Measurements from ENCODE around the gene CNOT6.

The CNOT6 gene

GRCh38 chr5:180484813-180485212, 9.4 kb upstream of the CNOT6 start:
- H3K36me3 ChIP-seq: no peaks in the 10 kb centered on the region
- H3K9me3 ChIP-seq: no peaks in the 10 kb centered on the region
- H3K4me3 ChIP-seq (ENCODE audit: low read depth, low read length): no peak overlapping the region
- no peak for DNase-seq
- H3K27me3 ChIP-seq: no peaks in the 10 kb centered on the region
- TF ChIP-seq CTCF (IDR thresholded peaks at IDR 0.05; ENCODE audit: low read depth, low read length): no peak
- H3K4me1 ChIP-seq: no peaks in the 10 kb centered on the region

- no peaks in the 10 kb centered on the region for H3K4me1 ChIP-seq
- H3K4me3 ChIP-seq (ENCODE audit: low read depth, low read length): no peak overlapping the region
- DNase-seq: no peak
- no peaks in the 10 kb centered on the region for H3K36me3 ChIP-seq
- TF ChIP-seq CTCF (IDR thresholded peaks at IDR 0.05; ENCODE audit: low read depth, low read length): no peak
- H3K9me3 ChIP-seq: no peaks in the 10 kb centered on the region
- H3K27me3 ChIP-seq: no peaks in the 10 kb centered on the region
These were observed 7.5 kb upstream of the CNOT6 start for GRCh38 chr5:180486636-180487149.

- Histone ChIP-seq H3K9me3 (no peaks in the 10 kb centered on the region), H3K36me3 (no peaks in the 10 kb centered on the region), H3K27me3 (no peaks in the 10 kb centered on the region), H3K4me3 (ENCODE audit: low read depth, low read length) (no peak overlapping the region), H3K4me1 (no peaks in the 10 kb centered on the region)
- no peak for TF ChIP-seq CTCF (IDR thresholded peaks at IDR 0.05; ENCODE audit: low read depth, low read length)
- no peak for DNase-seq
These were observed 6.6 kb upstream of the CNOT6 start for GRCh38 chr5:180487556-180487955.

GRCh38 chr5:180491496-180491895, 2.7 kb upstream of the CNOT6 start:
- DNase-seq: no peak
- no peaks in the 10 kb centered on the region for H3K9me3 ChIP-seq
- TF ChIP-seq CTCF (IDR thresholded peaks at IDR 0.05; ENCODE audit: low read depth, low read length): 0 out of 2 replicates have a peak, but pooled peaks have one; percentile 17
- no peaks in the 10 kb centered on the region for H3K27me3 ChIP-seq
- H3K4me1 ChIP-seq: no peaks in the 10 kb centered on the region
- peaks cover 7% of the 10 kb centered on the region for H3K36me3 ChIP-seq
- H3K4me3 ChIP-seq (ENCODE audit: low read depth, low read length): no peak overlapping the region

GRCh38 chr5:180492226-180492903, 1.8 kb upstream of the CNOT6 start:
- no peaks in the 10 kb centered on the region for H3K9me3 ChIP-seq
- H3K4me3 ChIP-seq (ENCODE audit: low read depth, low read length): no peak overlapping the region
- DNase-seq: no peak
- no peak for TF ChIP-seq CTCF (IDR thresholded peaks at IDR 0.05; ENCODE audit: low read depth, low read length)
- peaks cover 13% of the 10 kb centered on the region for H3K36me3 ChIP-seq
- no peaks in the 10 kb centered on the region for H3K27me3 ChIP-seq
- H3K4me1 ChIP-seq: no peaks in the 10 kb centered on the region

- peak; percentile 48 for DNase-seq
- Histone ChIP-seq H3K4me1 (no peaks in the 10 kb centered on the region), H3K4me3 (ENCODE audit: low read depth, low read length) (peak overlapping the region; percentile 90), H3K27me3 (no peaks in the 10 kb centered on the region), H3K36me3 (peaks cover 20% of the 10 kb centered on the region), H3K9me3 (no peaks in the 10 kb centered on the region)
- no peak for TF ChIP-seq CTCF (IDR thresholded peaks at IDR 0.05; ENCODE audit: low read depth, low read length)
These were observed 467 bp downstream of the CNOT6 start for GRCh38 chr5:180494510-180495181.
